ENCODE results near the gene NKAIN2. TPM values are rescaled to one million over a fixed set of nuclear protein-coding genes. Genes with fewer than 3 reads are reported as not detected.

The NKAIN2 gene
- total and polyA plus RNA-seq, 2 donors (not counting 3 experiments of a cell fraction or from before 2014, with no cell fraction given): 0.03 TPM; not detected in 1

GRCh38 chr6:124822721-124823120 lies 1019.1 kb downstream of the NKAIN2 start:
- CTCF ChIA-PET: no interaction called here
- no peak for DNase-seq (ENCODE audit: low read depth, low spot score)
- H3K4me1 ChIP-seq (ENCODE audit: control insufficient read depth, extremely low read depth, insufficient read depth, low read length): no peaks in the 10 kb centered on the region
- no TSS peak for BruUV-seq (replicated peaks)
- FAIRE-seq: no peak
- no peaks in the 10 kb centered on the region for H3K9me1 ChIP-seq (replicated peaks; ENCODE audit: control insufficient read depth, extremely low read depth, insufficient read depth, low read length)
- intact Hi-C loops (cut with micrococcal nuclease): no loop called here
- H3K9ac ChIP-seq (replicated peaks; ENCODE audit: extremely low read depth, insufficient read depth, low read length): no peak overlapping the region
- TF ChIP-seq GATA2 (IDR thresholded peaks at IDR 0.05; ENCODE audit: insufficient read depth, insufficient read length, low read depth, low read length) (no peak), POLR2AphosphoS5 (IDR thresholded peaks at IDR 0.05; ENCODE audit: insufficient read depth, low read depth, low read length) (no peak), JUN (IDR thresholded peaks at IDR 0.05; ENCODE audit: borderline replicate concordance, insufficient read depth, insufficient read length, low read depth) (no peak), CTCF (IDR thresholded peaks at IDR 0.05; ENCODE audit: extremely low read depth in 1 of 2, insufficient read depth in 1 of 2, low read depth in 1 of 2, low read length in 2 of 2) (no peak), FOS (IDR thresholded peaks at IDR 0.05; ENCODE audit: borderline replicate concordance, insufficient read depth, low read length) (no peak), POLR2A (IDR thresholded peaks at IDR 0.05; ENCODE audit: low read depth, low read length) (no peak), MYC (IDR thresholded peaks at IDR 0.05; ENCODE audit: low read depth, low read length) (no peak), EZH2 (IDR thresholded peaks at IDR 0.05; ENCODE audit: borderline replicate concordance, low read depth, low read length, severe bottlenecking) (no peak)
- TF ChIP-seq, protein P1, sequence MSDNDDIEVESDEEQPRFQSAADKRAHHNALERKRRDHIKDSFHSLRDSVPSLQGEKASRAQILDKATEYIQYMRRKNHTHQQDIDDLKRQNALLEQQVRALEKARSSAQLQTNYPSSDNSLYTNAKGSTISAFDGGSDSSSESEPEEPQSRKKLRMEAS (IDR thresholded peaks at IDR 0.05; ENCODE audit: insufficient read depth, insufficient read length): no peak
- dilution Hi-C loops (cut with MboI; ENCODE audit: extremely low pct_ligation_motif_present, low sequenced_read_pairs): no loop called here
- no peaks in the 10 kb centered on the region for H3K27me3 ChIP-seq (ENCODE audit: control insufficient read depth in 2 of 2, insufficient read depth in 2 of 2, low read length in 2 of 2)
- no peaks in the 10 kb centered on the region for H4K20me1 ChIP-seq (replicated peaks; ENCODE audit: control insufficient read depth, extremely low read depth, insufficient read depth, low read length)
- H3K4me3 ChIP-seq (replicated peaks in 1 of 3; ENCODE audit: insufficient read depth in 1 of 3, low read depth in 1 of 3, low read length in 3 of 3): no peak overlapping the region
- POLR2A ChIA-PET: no interaction called here
- no peaks in the 10 kb centered on the region for H3K36me3 ChIP-seq (ENCODE audit: control insufficient read depth in 2 of 2, extremely low read depth in 1 of 2, insufficient read depth in 2 of 2, low read length in 2 of 2)
- no peaks in the 10 kb centered on the region for H3K79me2 ChIP-seq (ENCODE audit: control insufficient read depth, insufficient read depth, low read length)
- no peak overlapping the region for H2AFZ ChIP-seq (ENCODE audit: low read depth, low read length)
- H3K27ac ChIP-seq (ENCODE audit: insufficient read depth, low read depth, low read length): no peak overlapping the region
- H3K4me2 ChIP-seq (ENCODE audit: insufficient read depth, low read length): no peak overlapping the region
- no peaks in the 10 kb centered on the region for H3K9me3 ChIP-seq (replicated peaks; ENCODE audit: control insufficient read depth, insufficient read depth, low read length)
